ENCODE data around the gene TBCCD1.

The TBCCD1 gene

GRCh38 chr3:186497608-186498007 is 69.5 kb downstream of the TBCCD1 start:
- FAIRE-seq (no peak), DNase-seq (ENCODE audit: insufficient read length) (no peak)
- TF ChIP-seq POLR2AphosphoS5 (IDR thresholded peaks at IDR 0.05; ENCODE audit: low read depth, low read length), result no peak
- TF ChIP-seq TAF1 (IDR thresholded peaks at IDR 0.05; ENCODE audit: borderline replicate concordance, low read depth, low read length), result no peak

- DNase-seq (ENCODE audit: insufficient read length) (no peak), FAIRE-seq (no peak)
- TF ChIP-seq POLR2A (IDR thresholded peaks at IDR 0.05; ENCODE audit: low read depth, low read length) (no peak), TAF1 (IDR thresholded peaks at IDR 0.05; ENCODE audit: borderline replicate concordance, low read depth, low read length) (no peak), POLR2AphosphoS5 (IDR thresholded peaks at IDR 0.05; ENCODE audit: low read depth, low read length) (no peak)
Observed at GRCh38 chr3:186496635-186497034, 70.5 kb downstream of the TBCCD1 start.

All from GM12892 (cell line).